ENCODE results near the gene BCAS3.

- TF ChIP-seq CTCF (IDR thresholded peaks at IDR 0.05), result no peak
- TF ChIP-seq EZH2 (IDR thresholded peaks at IDR 0.05; ENCODE audit: borderline replicate concordance, insufficient read depth, low read depth, low read length, poor library complexity, severe bottlenecking), result no peak
These were observed 184.8 kb downstream of the BCAS3 start for GRCh38 chr17:60862482-60862881.
